Esophagus muscularis mucosa (tissue), 3 donors: ENCODE data around the gene OSBP2.

ENCODE experiments used
- POLR2A ChIP-seq: fragments of 450-650 bp; IDR thresholded peaks from one replicate; pipeline ENCODE4 v1.6.1; 2017; ENCODE audit warnings: antibody characterized with exemption, moderate library complexity, mild to moderate bottlenecking, low read depth
- TF ChIP-seq, protein P1 (sequence below), 3 experiments: fragments of 200-600 bp in 2 of 3; fragments of 450-650 bp in 1 of 3; sonication (generic) in 2 of 3; IDR thresholded peaks; one replicate each; pipeline ENCODE4 v1.5.1; 2017 to 2019; ENCODE audit warnings: antibody characterized with exemption in 3 of 3, mild to moderate bottlenecking in 2 of 3, moderate library complexity in 1 of 3

DNA sequence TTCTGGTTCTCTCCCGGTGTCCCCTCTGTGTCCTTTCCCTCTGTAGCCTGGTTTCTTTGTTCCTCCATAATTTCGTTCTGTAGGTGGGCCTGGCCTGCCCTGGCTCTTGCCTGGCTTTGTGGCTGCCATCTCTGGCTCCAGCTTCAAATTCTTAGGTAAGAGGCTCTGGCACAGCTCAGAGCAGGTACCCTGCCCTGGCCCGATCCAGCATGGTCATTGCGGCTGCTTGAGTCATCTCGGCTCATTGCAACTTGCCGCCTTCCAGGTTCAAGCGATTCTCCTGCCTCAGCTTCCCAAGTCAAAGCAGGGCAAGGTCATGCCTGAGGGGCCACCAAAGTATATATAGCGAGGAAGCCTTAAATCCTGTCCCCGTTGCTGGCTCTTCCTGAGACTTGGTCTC, 76.0 kb downstream of the OSBP2 start:
- TF ChIP-seq, protein P1, sequence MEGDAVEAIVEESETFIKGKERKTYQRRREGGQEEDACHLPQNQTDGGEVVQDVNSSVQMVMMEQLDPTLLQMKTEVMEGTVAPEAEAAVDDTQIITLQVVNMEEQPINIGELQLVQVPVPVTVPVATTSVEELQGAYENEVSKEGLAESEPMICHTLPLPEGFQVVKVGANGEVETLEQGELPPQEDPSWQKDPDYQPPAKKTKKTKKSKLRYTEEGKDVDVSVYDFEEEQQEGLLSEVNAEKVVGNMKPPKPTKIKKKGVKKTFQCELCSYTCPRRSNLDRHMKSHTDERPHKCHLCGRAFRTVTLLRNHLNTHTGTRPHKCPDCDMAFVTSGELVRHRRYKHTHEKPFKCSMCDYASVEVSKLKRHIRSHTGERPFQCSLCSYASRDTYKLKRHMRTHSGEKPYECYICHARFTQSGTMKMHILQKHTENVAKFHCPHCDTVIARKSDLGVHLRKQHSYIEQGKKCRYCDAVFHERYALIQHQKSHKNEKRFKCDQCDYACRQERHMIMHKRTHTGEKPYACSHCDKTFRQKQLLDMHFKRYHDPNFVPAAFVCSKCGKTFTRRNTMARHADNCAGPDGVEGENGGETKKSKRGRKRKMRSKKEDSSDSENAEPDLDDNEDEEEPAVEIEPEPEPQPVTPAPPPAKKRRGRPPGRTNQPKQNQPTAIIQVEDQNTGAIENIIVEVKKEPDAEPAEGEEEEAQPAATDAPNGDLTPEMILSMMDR (IDR thresholded peaks at IDR 0.05): no peak
- no peak for TF ChIP-seq POLR2A
